ENCODE measurements around the gene RHOV.

DNA sequence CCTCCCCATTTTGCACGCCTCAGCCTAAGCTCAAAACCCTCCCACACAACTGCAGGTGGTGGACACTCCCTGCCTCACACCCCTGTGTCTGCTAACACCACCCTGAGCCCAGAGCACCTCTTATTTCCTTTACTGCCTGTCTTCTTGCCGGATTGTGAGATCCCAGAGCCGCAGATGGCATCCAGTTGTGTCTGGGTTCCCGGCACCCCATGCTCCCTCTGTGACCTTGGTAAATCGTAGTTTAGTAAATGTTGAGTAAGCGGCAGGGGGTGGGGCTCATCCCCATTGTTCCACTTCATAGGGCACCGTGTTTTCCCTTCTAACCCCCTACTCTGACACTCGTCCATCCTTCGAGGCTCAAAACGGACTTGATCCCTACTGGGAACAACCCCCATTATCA is 15.3 kb downstream of the RHOV start:
- TF ChIP-seq, protein P1, sequence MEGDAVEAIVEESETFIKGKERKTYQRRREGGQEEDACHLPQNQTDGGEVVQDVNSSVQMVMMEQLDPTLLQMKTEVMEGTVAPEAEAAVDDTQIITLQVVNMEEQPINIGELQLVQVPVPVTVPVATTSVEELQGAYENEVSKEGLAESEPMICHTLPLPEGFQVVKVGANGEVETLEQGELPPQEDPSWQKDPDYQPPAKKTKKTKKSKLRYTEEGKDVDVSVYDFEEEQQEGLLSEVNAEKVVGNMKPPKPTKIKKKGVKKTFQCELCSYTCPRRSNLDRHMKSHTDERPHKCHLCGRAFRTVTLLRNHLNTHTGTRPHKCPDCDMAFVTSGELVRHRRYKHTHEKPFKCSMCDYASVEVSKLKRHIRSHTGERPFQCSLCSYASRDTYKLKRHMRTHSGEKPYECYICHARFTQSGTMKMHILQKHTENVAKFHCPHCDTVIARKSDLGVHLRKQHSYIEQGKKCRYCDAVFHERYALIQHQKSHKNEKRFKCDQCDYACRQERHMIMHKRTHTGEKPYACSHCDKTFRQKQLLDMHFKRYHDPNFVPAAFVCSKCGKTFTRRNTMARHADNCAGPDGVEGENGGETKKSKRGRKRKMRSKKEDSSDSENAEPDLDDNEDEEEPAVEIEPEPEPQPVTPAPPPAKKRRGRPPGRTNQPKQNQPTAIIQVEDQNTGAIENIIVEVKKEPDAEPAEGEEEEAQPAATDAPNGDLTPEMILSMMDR (conservative IDR thresholded peaks at IDR 0.05; ENCODE audit: low read length): no peak
- TF ChIP-seq EZH2phosphoT487 (IDR thresholded peaks at IDR 0.05; ENCODE audit: borderline replicate concordance, low read depth, low read length): no peak
